IPS-11a (cell line): ENCODE measurements around the gene RTL3.
"Not testable (repeated sequence)": the region's sequence is repeated elsewhere in the genome, so short reads cannot be mapped to it uniquely, and the experiment has no call there.

Experiments
- H3K4me3 ChIP-seq: one replicate; pipeline ENCODE4 v1.5.1; 2013; ENCODE audit warnings: low read depth, low read length, control low read depth

The RTL3 gene

GRCh38 chrX:78658845-78659744, at the start of gene RTL3:
TSS of gene RTL3 (minus strand) at chrX:78659328. CDS start at chrX:78658420, 908 bp downstream.
- no peak within 1 kb of the TSS for H3K4me3 ChIP-seq

GRCh38 chrX:78708816-78709215, 49.7 kb upstream of the RTL3 start:
- no peak overlapping the region for H3K4me3 ChIP-seq

DNA sequence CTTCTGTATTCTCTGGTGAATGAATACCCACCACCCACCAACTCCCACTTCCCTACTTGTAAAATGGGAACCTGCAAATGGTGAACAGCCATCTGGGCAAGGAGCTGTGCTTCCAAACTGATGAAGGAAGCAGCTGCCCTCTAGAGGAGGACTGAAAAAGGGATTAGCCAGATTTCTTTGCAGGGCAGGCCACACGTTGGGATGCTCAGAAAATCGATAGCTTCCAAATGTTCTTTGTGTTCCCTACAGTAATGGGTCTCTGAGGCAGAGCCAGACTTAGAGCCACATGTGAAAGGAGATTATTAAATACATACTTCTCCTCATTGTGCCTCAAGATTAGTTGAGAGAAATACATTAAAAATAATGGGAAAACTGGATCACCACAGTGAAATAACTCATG, 49.1 kb upstream of the RTL3 start:
- H3K4me3 ChIP-seq = no peak overlapping the region

GRCh38 chrX:78706071-78706470, 46.9 kb upstream of the RTL3 start:
- H3K4me3 ChIP-seq = no peak overlapping the region

DNA sequence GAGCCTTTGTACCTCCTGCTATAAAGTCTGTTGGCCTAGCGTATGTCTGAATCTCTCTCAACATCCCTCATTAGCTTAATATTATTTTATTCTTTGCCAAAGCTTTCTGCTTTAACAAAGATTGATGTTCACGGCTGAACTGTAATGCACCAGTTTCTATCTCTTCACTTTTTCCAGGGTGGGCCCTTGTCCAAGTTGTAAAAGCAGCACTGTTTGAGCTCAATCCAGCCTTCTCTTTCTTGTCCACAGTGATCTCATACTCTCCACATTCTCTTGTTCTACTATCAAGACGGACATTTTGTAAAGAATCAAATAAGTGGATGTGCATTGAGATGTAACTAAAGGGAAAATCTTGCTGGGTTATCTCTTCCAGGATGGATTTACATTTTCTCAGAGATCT, 34.4 kb upstream of the RTL3 start:
- H3K4me3 ChIP-seq = no peak overlapping the region

DNA sequence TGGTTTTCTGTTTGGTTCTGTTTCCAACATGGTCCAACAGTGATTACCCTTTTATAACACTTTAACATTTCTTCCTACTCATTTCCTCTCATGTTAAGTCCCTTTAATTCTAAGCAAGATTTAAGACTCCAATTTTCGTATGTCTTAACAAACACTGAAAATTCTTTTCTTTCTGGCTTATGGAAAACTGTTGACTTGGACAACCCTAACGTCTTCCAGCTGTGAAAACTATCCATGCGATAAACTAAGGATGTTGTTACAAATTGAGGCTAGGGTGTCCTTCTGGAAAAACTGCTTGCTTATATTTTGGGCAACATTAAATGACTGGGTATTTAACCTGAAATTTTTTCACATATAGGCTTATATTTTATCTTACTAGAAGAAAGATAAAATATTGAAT, 33.9 kb upstream of the RTL3 start:
- no peak overlapping the region for H3K4me3 ChIP-seq

DNA sequence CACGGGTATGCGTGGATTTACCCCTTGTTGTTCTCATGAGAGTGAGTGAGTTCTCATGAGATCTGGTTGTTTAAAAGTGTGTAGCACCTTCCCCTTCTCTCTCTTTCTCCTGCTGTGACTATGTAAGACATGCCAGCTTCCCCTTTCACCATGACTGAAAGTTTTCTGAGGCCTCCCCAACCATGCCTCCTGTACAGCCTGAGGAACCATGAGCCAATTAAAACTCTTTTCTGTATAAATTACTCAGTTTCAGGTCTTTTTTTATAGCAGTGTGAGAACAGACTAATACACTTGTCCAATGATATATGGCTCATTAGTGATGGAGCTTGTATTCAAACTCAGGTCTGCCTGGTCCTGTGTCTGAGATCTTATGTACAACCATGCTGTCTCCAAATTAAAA, 28.5 kb upstream of the RTL3 start:
- H3K4me3 ChIP-seq = no peak overlapping the region

DNA sequence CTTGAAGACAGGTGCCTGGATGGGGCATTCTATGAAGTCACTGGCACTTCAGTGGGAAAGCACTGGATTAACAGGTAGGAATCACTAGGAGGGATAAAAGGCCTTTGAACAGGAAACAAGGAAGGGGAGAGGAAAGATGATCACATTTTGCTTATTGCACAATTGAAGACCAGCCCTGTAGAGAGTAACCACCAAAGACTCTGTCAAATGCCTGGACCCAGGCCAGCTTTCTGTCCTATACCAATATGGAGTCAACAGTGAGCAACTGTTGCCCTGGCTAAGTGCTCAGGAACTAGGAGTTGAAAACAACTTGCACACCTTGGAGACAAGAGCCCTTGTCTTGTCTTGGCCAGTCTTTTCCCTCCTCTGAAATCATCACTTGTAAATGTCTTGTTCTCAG, 14.1 kb upstream of the RTL3 start:
- H3K4me3 ChIP-seq = no peak overlapping the region

DNA sequence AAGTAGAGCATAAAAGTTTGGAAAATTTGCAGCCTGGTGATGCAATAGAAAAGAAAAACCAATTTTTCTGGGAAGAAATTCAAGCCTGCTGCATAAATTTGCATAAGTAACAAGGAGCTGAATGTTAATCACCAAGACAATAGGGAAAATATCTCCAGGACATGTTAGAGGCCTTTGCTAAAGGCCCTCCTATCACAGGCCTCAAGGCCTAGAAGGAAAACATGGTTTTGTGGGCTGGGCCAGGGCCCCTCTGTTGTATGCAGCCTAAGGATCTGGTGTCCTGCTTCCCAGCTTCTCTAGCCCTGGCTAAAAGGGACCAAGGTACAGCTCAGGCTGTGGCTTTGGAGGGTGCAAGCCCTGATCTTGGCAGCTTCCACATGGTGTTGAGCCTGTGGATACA, 6.2 kb upstream of the RTL3 start:
- H3K4me3 ChIP-seq = no peak overlapping the region

GRCh38 chrX:78661836-78662235, 2.7 kb upstream of the RTL3 start:
- H3K4me3 ChIP-seq = no peak overlapping the region

GRCh38 chrX:78659955-78660354, 827 bp upstream of the RTL3 start:
- no peak overlapping the region for H3K4me3 ChIP-seq

DNA sequence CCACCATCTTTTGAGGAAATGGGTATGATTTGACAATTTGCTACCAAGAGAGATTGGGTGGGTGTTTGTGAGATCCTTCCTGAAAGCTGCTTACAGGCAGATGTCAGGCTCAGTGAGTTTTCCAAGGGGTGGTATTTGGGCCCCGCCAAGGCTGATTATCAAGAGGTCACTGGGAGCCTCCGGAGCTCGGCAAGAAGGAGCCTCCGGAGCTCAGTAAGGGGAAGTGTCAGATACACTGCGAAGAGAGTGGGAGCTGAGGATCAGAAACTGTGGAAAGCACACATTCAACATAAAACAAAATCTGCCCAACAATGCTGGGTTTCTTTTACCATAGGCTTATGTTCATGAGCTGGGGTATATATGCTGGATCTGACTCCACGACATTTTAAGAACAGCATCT, 714 bp downstream of the RTL3 start:
- H3K4me3 ChIP-seq = no peak overlapping the region

DNA sequence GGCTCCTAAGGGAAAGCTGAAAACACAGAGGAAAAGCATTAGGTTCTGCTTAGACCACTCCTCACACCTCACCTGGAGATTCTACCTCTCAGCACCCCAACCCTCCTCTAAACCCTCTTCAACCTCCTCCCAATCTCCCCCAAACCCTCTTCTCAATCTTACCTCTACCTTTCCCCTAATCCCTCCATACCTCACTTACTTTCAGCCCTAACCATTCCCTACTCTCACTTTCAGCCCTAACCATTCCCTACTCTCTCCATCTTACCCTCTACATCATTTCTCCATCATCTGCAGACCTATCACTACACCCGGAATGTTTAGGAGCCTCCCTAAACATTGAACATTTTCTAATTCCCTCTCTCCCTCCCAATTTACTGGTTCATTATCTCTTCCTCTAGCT, 3.5 kb downstream of the RTL3 start:
- no peak overlapping the region for H3K4me3 ChIP-seq

DNA sequence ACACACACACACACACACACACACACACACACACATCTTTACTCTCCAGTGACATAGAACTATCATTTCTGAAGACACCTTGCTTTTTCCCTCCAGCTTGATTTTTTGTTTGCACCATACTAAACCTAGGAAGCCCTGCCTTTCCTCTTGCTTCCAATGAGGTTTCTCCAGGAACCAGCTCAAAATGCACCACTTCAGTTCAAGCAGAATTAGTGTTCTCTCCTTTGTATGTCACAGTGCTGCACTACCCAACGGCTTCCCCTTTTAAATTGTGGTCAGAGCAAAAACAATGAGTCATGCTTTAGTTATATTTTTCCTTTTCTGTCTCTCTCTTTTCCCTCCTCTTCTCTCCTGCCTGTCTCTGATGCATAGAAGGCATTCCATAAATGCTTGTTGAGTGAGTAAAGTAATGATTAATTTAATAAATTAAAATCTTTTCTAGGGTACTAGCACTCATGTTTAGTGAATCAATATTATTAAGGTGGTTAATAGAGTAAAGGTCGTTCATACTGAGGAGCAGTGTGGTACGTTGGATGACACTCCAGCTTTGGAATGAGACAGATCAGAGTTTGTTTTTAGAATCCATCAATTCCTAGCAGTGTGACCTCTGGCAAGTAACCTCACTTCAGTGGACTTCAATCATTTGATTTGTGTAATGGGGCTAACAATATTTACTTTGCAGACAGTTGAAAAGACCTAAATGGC, 5.9 kb downstream of the RTL3 start:
- H3K4me3 ChIP-seq = no peak overlapping the region

GRCh38 chrX:78650906-78651437, 8.2 kb downstream of the RTL3 start:
- H3K4me3 ChIP-seq = no peak overlapping the region

GRCh38 chrX:78643874-78644273, 15.3 kb downstream of the RTL3 start:
- H3K4me3 ChIP-seq = no peak overlapping the region

GRCh38 chrX:78643096-78643495, 16.0 kb downstream of the RTL3 start:
- no peak overlapping the region for H3K4me3 ChIP-seq

DNA sequence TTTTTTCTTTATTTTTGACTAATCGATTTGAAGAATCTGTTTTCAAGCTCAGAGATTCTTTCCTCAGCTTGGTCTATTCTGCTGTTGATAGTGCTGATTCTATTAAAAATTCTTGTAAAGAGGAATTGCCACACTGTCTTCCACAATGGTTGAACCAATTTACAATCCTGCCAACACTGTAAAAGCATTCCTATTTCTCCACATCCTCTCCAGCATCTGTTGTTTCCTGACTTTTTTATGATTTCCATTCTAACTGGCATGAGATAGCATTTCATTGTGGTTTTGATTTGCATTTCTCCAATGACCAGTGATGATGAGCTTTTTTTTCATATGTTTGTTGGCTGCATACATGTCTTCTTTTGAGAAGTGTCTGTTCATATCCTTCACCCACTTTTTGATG, 23.0 kb downstream of the RTL3 start:
- H3K4me3 ChIP-seq = not testable (repeated sequence)

GRCh38 chrX:78624962-78625909, 33.9 kb downstream of the RTL3 start:
- no peak overlapping the region for H3K4me3 ChIP-seq

GRCh38 chrX:78624426-78624825, 34.7 kb downstream of the RTL3 start:
- H3K4me3 ChIP-seq = no peak overlapping the region

DNA sequence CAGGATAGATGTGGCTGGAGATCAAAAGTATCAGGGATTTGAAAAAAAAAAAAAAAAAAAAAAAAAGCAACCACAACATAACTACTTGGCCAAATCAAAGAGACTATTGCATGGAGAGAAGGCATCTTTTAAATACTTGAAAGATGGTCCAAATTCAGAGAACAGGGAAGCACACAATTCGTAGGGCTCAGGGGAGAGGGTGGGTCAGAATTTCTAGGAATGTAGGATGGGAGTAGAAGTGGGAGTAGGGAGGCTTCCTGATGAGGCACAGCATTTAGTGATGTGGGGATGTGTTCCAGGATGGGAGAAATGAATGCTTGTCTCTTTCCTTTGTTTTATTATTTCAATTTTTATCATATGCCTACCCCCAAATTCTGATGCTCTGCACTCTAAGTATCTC, 36.3 kb downstream of the RTL3 start:
- H3K4me3 ChIP-seq = no peak overlapping the region
